HG02870 (cell line): ENCODE results near the gene PSMD5.

ENCODE experiments used
- ATAC-seq: cut with Tn5 transposase; IDR thresholded peaks from one replicate; pipeline ENCODE4 v1.9.1; 2021; ENCODE audit warnings: mild to moderate bottlenecking, moderate library complexity; ENCODE audit not compliant: unreplicated experiment

Gene PSMD5

GRCh38 chr9:120875195-120875565, 32.5 kb upstream of the PSMD5 start:
- ATAC-seq: no peak

DNA sequence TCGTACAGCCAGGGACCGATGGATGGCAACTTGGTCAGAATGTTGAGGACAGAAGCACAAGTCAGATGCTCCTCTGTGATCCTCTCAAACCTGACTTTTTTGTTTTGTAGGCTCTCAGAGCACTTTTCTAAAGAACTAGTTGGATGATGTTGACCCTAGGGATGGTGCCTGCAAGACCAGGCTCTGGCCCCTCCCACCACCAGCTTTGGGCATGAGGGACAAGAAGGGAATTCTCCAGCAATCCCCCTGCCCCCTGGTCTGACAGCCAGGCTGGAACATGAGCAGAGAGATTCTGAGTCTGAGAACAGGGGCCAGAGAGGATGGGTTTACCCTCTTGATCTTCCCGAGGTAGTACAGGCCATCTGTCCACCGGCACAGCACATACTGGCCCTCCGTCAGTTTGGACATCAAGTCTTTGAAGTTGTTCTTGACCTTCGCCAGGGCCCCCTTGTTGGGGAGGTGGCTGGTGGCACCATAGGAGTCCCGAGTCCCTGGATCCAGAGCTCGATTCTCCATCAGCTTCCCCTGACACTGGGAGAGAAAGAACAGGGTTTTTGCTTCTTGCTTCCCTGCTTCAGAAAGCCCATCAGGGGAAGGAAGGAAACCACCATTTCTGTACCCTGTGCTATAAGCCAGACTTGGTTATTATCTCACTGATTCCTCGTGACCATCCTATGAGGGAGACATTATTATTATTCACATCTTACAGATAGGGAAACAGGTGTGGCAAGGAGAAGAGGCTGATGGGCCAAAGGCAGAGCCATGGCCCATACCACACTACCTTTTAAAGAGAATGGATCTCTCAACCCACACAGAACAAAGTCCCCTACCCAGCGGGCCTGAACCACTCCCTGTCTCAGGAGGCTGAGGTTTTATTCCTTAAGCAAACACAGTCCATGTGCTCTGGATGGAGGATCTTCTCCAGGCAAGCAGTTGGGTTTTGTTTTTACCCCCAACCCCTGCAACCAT, 31.8 kb upstream of the PSMD5 start:
- no peak for ATAC-seq

- no peak for ATAC-seq
These were observed 30.8 kb upstream of the PSMD5 start for GRCh38 chr9:120873512-120873911.

DNA sequence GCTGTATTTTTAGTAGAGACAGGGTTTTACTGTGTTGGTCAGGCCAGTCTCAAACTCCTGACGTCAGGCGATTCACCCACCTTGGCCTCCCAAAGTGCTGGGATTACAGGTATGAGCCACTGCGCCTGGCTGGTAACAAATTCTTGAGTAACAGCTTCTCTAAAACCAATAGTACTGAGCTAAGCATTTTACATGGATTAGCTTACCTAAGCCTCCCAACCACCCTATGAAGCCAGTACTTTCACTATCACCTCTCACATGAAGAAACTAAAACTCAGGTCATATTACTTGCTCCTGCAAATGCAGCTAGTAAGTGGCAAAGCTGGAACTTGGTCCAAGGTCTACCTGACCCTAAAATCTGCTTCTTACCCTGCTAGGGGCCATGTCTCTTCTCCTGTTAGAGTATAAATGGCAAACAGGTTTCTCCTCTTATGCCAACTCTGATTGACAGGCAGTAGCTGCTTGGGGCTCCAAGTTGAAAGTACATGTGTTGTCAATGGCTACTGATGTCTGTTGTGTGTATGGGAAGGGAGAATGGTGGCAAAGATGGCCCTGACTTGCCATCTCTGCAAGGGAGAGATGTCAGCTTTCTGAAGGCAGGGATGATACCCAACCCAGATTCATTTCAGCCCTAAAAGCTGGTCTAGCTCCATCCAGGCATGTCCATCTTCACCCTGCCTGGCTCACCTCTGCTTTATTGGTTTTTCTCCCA, 30.2 kb upstream of the PSMD5 start:
- no peak for ATAC-seq

GRCh38 chr9:120870206-120870605, 27.5 kb upstream of the PSMD5 start:
- ATAC-seq: no peak

DNA sequence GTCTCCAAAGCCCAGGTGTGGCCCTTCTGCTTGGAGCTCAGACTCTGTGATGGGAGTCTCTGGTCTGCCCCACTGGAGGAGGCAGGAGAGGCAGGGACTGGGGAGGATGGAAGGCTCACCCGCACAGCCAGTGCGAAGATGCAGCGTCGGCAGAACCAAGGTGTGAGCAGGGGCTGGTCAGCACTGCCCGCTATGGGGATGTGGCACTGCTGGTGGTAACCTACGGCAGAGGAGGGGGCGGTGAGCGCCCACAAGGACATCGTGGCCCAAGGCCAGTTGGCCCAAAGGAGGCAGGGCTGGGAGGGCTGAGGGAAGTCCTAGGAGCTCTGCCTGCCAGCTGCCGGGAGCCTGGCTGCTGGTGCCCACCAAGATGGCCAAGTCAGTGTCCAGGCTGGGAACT, 27.0 kb upstream of the PSMD5 start:
- no peak for ATAC-seq

- no peak for ATAC-seq
These were observed 26.6 kb upstream of the PSMD5 start for GRCh38 chr9:120869360-120869687.

GRCh38 chr9:120868676-120869359, 26.1 kb upstream of the PSMD5 start:
- peak; percentile 83 for ATAC-seq

GRCh38 chr9:120868339-120868675, 25.6 kb upstream of the PSMD5 start:
- ATAC-seq: no peak

DNA sequence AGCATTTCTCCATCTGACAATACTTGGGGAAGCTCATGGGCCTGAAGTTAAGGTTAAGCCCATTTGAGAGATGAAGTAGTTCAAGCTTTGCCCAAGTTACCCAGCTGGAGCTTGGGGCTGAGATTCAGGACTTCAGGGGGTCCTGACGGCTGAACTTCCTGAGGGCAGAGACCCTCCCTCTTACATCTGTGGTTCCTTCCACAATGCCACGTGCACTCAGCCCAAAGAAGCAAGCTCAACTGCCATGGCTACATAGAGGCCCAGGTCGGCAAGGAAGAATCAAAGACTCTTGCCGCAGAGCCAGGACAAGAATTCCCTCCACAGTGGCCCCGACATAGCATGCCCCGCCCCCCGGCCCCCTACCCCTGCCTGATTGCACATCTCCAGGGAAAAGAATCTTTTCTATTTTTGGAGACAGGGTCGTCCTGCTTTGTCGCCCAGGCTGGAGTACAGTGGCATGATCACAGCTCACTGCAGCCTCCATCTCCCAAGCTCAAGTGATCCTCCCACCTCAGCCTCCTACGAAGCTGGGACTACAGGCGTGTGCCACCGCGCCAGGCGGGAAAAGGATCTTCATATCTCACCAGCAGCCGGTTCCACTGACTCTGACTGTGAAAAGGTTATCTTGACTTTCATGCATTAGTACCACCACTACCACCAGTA, 25.1 kb upstream of the PSMD5 start:
- ATAC-seq: no peak

GRCh38 chr9:120866651-120867050, 23.9 kb upstream of the PSMD5 start:
- ATAC-seq: no peak

- no peak for ATAC-seq
These were observed 23.1 kb upstream of the PSMD5 start for GRCh38 chr9:120865809-120866208.

DNA sequence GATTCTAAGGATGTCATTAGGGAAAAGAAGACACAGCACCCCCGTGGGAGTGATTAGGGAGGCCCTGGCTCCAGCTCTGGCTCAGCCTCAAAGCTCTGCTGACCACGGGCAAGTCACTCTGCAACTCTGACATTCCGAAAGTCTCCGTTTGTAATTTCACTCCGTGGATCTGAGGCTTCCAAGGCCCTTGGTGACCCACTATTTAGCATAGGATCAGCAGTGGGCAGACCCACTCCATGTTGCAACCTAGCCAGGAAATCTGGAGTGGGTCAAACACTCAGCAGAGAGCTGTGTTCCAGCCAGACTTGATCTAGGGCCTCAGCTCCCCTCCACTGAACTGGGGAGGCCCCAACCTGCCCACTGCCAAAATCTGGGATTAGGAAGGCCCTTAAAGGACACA, 22.5 kb upstream of the PSMD5 start:
- no peak for ATAC-seq

DNA sequence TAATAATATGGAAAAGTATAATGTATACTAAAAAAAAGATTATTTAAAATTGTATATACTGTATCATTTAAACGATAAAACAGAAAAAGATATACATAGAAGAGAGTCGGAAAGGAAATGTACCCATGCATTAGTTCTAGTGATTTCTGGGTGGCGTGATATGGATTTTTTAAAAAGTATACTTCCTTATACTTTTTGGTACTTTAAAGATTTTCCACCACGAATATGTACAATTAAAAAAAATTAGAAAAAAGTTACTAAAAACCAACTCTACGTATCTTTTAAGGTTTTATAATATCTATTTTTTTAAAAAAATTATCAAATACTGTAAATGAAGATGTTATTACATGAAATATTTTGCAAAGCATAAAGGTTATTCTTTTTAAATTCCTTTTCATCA, 22.0 kb upstream of the PSMD5 start:
- ATAC-seq: no peak

- ATAC-seq: no peak
These were observed 21.1 kb upstream of the PSMD5 start for GRCh38 chr9:120863833-120864232.

- ATAC-seq: no peak
These were observed 19.7 kb upstream of the PSMD5 start for GRCh38 chr9:120862452-120862851.

- ATAC-seq: no peak
These were observed 19.2 kb upstream of the PSMD5 start for GRCh38 chr9:120861935-120862334.

DNA sequence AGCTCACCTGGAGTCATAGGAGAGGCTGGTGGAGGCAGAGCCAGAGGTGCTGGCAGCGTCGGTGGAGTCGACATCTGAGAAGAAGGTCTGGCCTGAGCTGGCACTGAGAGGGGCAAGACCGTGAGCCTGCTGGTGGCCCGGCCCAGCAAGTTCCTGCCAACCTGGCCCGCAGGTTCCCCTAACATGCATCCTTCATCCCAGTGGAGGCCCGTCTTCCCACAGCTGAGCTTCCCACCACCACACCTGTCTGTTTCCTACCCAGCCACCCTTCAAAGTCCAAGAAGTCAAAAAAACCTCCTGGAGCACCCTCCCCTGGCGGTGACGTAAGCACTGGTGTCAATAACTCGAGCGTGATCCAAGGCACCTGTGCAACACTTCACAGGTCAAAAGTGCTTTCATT, 17.4 kb upstream of the PSMD5 start:
- no peak for ATAC-seq

DNA sequence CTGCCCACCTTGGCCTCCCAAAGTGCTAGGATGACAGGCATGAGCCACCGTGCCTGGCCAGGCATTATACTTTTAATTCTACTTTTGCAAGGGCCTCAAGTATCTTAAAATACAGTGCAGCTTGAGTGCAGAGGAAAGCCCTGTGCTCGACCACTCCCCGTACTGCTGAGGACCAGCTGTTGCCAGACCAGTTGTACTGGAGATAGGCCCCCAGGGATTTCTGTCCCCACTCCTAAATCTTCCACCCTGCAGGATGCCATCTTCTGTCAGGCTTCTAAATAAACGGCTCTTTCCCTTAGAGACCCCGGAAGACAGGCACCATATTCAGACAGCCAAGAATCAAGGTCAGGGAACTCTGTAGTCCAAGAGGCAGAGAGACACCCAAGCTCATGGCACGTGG, 16.6 kb upstream of the PSMD5 start:
- no peak for ATAC-seq

DNA sequence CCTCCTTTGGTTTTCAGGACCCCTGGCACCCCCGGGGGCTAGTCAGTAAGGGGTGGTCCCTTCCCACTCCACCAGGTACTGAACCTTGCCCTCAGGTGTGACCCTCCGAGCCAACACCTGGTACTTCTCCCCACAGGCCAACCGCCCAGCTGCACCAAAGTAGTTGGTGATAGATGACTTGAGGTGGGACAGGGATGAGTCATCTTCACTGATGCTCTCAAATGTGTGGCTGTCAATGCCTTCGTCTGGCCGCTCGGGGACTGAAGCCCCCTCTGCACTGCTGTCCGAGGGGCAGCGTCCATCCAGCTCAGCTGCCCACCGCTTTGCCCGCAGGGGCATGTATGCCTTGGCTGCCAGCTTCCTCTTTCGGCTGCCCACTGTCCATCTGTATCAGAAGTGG, 15.2 kb upstream of the PSMD5 start:
- ATAC-seq: no peak

GRCh38 chr9:120857481-120857880, 14.8 kb upstream of the PSMD5 start:
- no peak for ATAC-seq
